Lung microvascular endothelial cell (primary cell): ENCODE measurements around the gene DNAJA4. TPM values are rescaled to one million over a fixed set of nuclear protein-coding genes. Genes with fewer than 3 reads are reported as not detected.

Experiments used
- DNase-seq, 2 donors: peaks; one replicate each; pipeline versions ENCODE4 v3.0.0 to v3.0.0-alpha.2; 2010; ENCODE audit warnings: low read depth in 2 of 2
- total RNA-seq: library from RNA; depleted of rRNA; stranded (reverse); fragments of >200 nt; gene quantifications from 2 replicates; pipeline ENCODE4 v1.2.1, GENCODE V29; 2014

Gene DNAJA4
- total RNA-seq, 1 donor from 2014 or later, result 1.6 TPM

DNA sequence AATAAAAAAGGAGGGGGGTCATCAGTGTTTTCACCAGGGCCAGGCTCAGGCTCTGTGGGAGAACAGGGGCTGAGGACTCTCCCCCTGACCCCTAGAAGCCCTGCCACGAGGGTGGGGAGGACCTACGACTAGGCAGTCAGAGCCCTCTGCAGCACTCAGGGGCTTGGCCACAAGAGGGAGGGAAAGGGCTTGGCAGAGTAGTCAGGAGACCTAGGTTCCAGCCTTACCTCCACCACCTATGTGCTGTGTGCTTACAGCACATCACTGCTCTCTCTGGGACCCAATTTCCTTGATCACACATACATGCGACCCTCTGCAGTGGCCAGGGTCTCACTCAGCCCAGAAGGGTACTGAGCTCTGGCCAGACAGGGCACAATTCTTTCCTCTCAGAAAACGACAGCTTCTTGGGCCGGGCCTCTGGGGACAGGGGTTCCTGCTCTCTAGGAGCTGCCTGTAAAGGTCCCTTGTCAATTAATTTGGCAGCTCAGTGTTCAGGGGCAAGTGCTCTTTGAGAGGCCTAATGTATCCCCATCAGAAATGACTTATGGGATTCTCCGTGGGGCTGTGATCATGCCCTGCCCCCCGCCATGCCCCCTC, 51.4 kb downstream of the DNAJA4 start:
- peak; percentile 33 to 49 for DNase-seq

DNA sequence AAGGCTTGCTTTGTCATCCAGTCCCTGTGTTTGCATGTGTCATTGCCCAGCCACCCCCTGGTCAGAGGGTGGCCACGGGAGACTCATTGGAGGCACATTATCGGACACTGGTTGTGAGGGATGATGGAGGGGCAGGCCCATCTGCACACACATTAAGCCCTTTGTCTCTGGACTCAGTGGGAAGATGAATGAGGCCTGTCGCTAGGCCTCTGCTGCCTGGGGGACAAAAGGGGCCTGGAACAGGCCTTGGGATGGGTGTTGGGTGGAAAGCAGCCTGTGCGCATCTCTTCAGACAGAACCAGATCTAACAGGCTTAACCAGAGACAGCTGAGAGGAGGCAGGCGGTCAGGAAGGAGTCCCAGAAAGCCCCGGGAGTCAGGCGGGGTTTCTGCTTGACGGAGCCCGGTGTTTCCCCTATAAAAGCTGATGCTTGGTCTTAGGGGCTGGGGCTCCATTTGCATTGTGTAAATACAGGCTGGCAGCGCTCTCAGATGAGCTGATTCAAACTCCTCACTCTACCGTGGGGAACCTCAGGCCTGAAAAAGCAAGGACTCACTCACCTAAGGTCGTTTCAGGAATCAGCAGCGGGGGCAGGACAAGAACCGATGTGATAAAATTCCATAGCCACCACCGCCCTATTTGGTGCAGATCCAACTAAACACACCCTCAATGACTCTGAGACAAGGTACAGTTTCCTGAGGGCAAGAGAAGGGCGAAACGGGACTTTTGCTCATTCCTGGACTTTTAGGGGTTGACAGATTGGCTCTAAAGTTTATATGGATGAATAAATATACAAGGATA, 52.1 kb downstream of the DNAJA4 start:
- no peak for DNase-seq

DNA sequence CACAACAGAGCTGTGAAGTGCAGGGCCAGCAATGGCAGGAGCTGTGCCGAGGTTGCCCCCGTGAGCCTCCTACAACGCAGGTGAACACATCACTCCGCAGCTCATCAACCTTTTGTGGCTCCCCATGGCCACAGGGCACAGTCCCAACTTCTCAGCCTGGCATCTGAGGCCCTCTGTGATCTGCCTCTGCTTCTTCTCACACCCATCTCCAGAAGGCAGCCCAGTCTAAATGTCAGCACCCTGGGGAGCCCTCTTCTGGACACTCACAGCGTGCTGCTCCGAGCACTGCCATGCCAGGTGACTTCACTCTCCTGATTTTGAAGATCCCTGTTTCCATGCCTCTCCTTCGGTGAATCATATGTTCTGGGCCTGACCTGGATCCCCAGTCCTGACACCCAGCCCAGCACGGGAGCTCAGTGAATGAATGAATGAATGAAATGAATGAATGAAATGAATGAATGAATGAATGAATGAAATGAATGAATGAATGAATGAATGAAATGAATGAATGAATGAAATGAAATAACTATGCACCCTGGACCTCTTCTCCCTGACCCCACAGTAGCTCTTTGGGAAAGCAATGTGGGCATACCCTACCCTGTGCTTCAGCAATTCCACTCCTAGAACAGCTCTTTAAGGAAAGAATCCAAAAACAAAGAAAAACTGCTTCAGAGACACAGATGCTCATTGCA, 52.9 kb downstream of the DNAJA4 start:
- DNase-seq, result peak in 1 of 2 donors; percentile 16

GRCh38 chr15:78319588-78319987, 55.2 kb downstream of the DNAJA4 start:
- no peak for DNase-seq

DNA sequence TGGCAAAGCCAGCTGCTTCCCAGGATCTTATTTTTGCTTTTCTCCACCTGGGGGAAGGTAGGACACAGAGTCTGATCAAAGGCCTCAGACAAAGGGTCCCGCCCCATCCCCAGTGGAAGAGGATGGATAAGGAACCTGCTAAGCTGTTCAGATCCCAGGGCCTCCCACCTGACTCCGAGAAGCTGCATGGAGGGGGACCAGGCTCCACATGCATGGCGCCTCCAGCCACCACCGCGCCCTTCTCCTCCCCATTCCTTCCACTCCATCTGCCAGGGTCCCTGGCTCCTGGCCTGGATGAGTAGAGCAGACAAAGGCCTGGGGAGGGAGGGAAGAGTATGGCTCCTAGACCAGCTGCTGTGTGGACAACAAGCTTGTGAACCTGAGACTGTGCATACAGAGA, 55.8 kb downstream of the DNAJA4 start:
- DNase-seq, result no peak

- DNase-seq, result no peak
Measured at GRCh38 chr15:78321041-78321570, 56.7 kb downstream of the DNAJA4 start.

DNA sequence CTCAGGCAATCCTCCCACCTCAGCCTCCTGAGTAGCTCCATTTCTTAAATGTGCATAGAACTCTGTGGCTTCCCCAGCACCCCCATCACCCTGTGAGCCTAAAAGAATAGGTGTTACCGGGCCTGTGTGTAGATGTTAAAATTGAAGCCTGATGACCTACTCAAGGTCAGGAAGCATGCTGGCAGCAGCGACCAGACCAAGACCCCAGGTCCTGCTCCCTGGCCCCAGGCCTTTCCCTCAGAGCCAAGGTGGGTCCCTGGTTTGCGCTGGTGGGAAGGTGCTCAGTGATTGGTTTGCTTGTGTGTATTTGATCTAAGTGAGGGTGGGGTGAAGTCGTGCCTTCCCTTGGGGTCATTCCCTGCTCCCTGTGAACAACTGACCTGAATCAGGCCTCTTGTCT, 57.4 kb downstream of the DNAJA4 start:
- DNase-seq, result no peak

GRCh38 chr15:78322243-78322642, 57.9 kb downstream of the DNAJA4 start:
- peak; percentile 79 to 97 for DNase-seq

DNA sequence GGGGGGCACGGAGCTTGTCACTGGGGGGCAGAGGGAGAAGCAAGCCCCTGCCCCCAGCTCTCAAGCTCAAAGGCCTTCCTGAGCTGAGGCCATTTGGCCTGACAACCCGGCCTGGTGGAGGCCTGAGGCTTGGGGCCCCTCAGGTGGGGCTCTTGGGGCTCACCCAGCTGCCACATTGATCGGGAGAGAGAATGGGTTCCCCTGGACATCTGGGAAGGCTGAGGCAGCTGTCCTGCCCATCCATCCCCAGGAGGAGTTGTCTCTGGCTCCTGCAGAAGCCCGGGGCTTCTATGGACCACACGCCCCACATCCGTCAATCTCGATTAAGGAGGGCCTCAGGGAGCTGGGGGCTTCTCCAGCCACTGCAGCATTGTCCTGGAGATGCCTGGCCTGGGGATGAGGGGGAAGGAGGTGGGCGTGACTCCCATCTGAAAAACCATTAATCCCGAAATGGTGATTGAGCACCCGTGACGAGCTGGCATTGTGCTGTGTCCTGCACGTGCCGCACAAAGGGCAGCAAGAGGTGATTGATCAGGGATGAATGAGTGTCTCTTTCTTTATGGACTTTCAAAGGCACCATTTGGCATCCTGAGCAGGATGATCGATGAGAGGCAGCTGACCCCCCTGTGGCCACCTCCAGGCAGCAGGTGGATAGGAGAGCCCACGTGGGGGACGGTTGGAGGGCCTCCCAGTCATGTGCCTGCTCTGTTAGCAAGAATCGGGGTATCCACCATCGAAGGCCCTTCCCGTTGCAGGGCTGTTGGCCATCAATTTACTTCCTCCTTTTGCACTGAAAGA, 58.6 kb downstream of the DNAJA4 start:
- DNase-seq, result no peak

DNA sequence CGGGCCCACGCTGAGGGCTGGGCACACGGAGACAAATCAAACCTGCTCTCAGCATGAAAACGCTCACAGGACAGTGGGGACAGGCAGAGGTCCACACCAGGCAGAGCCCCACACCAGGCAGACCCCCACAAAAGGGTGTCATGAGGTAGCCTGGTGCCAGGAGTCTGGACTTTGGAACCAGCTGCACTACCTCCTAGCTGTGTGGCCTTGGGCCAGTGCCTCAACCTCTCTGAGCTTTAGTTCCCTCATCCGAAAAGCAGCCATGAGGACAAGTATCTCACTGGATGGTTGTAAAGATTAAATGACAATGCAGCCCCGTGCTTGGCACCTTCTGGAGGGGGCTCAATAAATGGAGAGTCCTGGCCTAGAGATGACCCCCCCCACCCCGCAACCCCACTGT, 59.3 kb downstream of the DNAJA4 start:
- DNase-seq, result no peak

GRCh38 chr15:78324144-78324543, 59.8 kb downstream of the DNAJA4 start:
- DNase-seq, result no peak

GRCh38 chr15:78325092-78325843, 60.9 kb downstream of the DNAJA4 start:
- DNase-seq, result peak in 1 of 2 donors; percentile 13

DNA sequence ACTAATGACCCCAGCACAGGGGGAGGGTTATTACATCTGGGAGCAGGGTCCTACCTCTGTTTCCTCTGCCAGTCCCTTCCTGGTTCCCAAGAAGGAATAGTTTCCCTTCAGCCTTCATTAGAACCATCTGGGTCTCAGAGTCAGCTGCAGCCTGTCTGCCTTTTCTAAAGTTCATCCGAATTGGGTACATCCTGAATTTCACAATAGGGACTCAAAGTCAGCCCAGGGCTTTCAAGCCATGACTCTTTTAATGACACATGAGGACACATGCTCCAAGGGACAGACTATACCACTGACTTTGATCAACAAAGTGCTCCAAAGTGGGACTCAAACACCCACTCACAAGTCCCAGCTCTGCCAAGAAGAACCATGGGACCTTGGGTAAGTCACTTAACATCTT, 63.1 kb downstream of the DNAJA4 start:
- no peak for DNase-seq

DNA sequence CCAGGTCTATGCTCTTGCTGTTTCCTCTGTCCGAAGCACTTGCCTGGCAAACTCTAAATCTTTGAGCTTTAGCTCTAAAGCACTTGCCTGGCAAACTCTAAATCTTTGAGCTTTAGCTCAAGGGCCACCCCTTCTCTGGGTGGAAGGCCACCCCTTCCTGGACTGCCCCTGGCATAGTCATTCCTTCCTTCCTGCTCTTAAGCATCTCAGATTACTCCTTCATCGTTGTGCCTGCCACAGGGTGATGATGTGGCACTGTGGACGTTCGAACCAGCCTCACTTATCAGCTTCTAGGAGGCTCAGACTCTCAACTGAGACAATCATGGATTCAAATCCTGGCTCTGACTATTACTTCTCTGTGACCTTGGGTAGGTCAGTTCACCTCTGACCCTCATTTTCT, 65.3 kb downstream of the DNAJA4 start:
- DNase-seq, result peak in 1 of 2 donors; percentile 69

Other genes with a start within 250 kb of the DNAJA4 start
- gene TBC1D2B, start 186.9 kb upstream of the DNAJA4 start, total RNA-seq, result 24.2 and 29.4 TPM in 2 replicates
- gene SH2D7, start 172.0 kb upstream of the DNAJA4 start, total RNA-seq, result not detected in 2 replicates
- gene CIB2, start 133.1 kb upstream of the DNAJA4 start, total RNA-seq, result 2.2 and 2.8 TPM in 2 replicates
- 12.9 and 20.8 TPM in 2 replicates for gene IDH3A, start 115.2 kb upstream of the DNAJA4 start, total RNA-seq
- not detected in 2 replicates for gene ACSBG1, start 30.0 kb upstream of the DNAJA4 start, total RNA-seq
- 62.5 and 63.9 TPM in 2 replicates for gene SKIC8, start 35.0 kb downstream of the DNAJA4 start, total RNA-seq
- not detected in 2 replicates for gene CRABP1, start 75.8 kb downstream of the DNAJA4 start, total RNA-seq
- gene IREB2, start 173.7 kb downstream of the DNAJA4 start, total RNA-seq, result 22.9 and 28.8 TPM in 2 replicates
- gene HYKK, start 243.0 kb downstream of the DNAJA4 start, total RNA-seq, result 0.60 and 1.1 TPM in 2 replicates